Gastrocnemius medialis (tissue), 4 donors: ENCODE measurements around the gene KCNAB2.

Experiments
- CTCF ChIP-seq, 5 experiments: fragments of 450-650 bp in 3 of 5; fragments of 200-600 bp in 2 of 5; sonication (generic) in 2 of 5; IDR thresholded peaks in 4 of 5; conservative IDR thresholded peaks in 1 of 5; 1 replicate in 4 of 5; 2 replicates in 1 of 5; pipeline ENCODE4 v1.5.1; 2016 to 2019; ENCODE audit warnings: antibody characterized with exemption in 5 of 5, mild to moderate bottlenecking in 3 of 5, moderate library complexity in 3 of 5
- POLR2A ChIP-seq, 2 donors: fragments of 450-650 bp; IDR thresholded peaks; one replicate each; pipeline ENCODE4 v1.6.1; 2017; ENCODE audit warnings: antibody characterized with exemption in 2 of 2, mild to moderate bottlenecking in 2 of 2, moderate library complexity in 2 of 2

GRCh38 chr1:6093071-6093470 is 47.4 kb downstream of the KCNAB2 start:
- TF ChIP-seq CTCF (IDR thresholded peaks at IDR 0.05 in 4 of 5, conservative IDR thresholded peaks at IDR 0.05 in 1 of 5) = no peak
- TF ChIP-seq POLR2A (IDR thresholded peaks at IDR 0.05) = no peak
